Activated naive CD4-positive, alpha-beta T cell treated with anti-CD3 and anti-CD28 coated beads for 36 hours (primary cell): ENCODE results near the gene TAOK3. TPM values are rescaled to one million over a fixed set of nuclear protein-coding genes. Genes with fewer than 3 reads are reported as not detected.

Source experiments
- CTCF ChIA-PET: fragments of 350-600 bp; sonication (Branson Sonifier 250); formaldehyde crosslinking; loops from one replicate; lab custom pipeline; 2021; ENCODE audit warnings: antibody characterized with exemption; lab: Charles Lee
- DNase-seq: peaks from one replicate; pipeline ENCODE4 v3.0.0-alpha.2; 2020
- H3K27ac Mint-ChIP-seq: one replicate; pipeline ENCODE4 v1.8.0; 2021; ENCODE audit warnings: mild to moderate bottlenecking, mixed read lengths
- H3K27me3 Mint-ChIP-seq: one replicate; pipeline ENCODE4 v1.8.0; 2021; ENCODE audit warnings: low read depth, mixed read lengths
- H3K36me3 Mint-ChIP-seq: one replicate; pipeline ENCODE4 v1.8.0; 2021; ENCODE audit warnings: low read depth, mixed read lengths
- H3K4me1 Mint-ChIP-seq: one replicate; pipeline ENCODE4 v1.8.0; 2021; ENCODE audit warnings: low read depth, mixed read lengths
- H3K4me3 Mint-ChIP-seq: one replicate; pipeline ENCODE4 v1.8.0; 2021; ENCODE audit warnings: mild to moderate bottlenecking, moderate library complexity, mixed read lengths
- H3K9me3 Mint-ChIP-seq: one replicate; pipeline ENCODE4 v1.8.0; 2021; ENCODE audit warnings: mixed read lengths
- intact Hi-C: fragments of 100-400 bp; cut with micrococcal nuclease; formaldehyde crosslinking; loops from one replicate; pipeline ENCODE4 v1.15.1; 2023
- total RNA-seq, 2 experiments: library from RNA; stranded (reverse); gene quantifications; one replicate each; pipeline ENCODE4 v1.2.3, GENCODE V29; 2021

Gene TAOK3
- total RNA-seq, 2 experiments from 2014 or later = 49.1 to 49.2 TPM

- CTCF ChIA-PET = interaction anchor here (0.6 to 1.5 kb wide), 3 partner anchors 12 to 192 kb away, joined by 4 to 6 read pairs (median 4); no protein-coding TSS in a partner anchor
- intact Hi-C loops = loop anchor here (5.0 to 10.0 kb wide), 3 partner anchors 64 to 1633 kb away; partner anchors contain the start of gene FBXO21
- peak; percentile 13 for DNase-seq
- H3K27me3 Mint-ChIP-seq = no peaks in the 10 kb centered on the region
- H3K27ac Mint-ChIP-seq = no peak overlapping the region
- no peaks in the 10 kb centered on the region for H3K9me3 Mint-ChIP-seq
- H3K36me3 Mint-ChIP-seq = no peaks in the 10 kb centered on the region
- H3K4me1 Mint-ChIP-seq = peaks cover 36% of the 10 kb centered on the region
- H3K4me3 Mint-ChIP-seq = peak overlapping the region; percentile 95
Observed at GRCh38 chr12:118371321-118372282, 1.1 kb downstream of the TAOK3 start.

GRCh38 chr12:118370601-118371000, 2.1 kb downstream of the TAOK3 start:
- Mint-ChIP-seq H3K27ac (no peak overlapping the region), H3K4me3 (peak overlapping the region; percentile 95), H3K4me1 (peaks cover 31% of the 10 kb centered on the region), H3K36me3 (no peaks in the 10 kb centered on the region), H3K27me3 (no peaks in the 10 kb centered on the region), H3K9me3 (no peaks in the 10 kb centered on the region)
- no peak for DNase-seq
- CTCF ChIA-PET = interaction anchor here (0.6 to 1.5 kb wide), 3 partner anchors 11 to 191 kb away, joined by 4 to 6 read pairs (median 4); no protein-coding TSS in a partner anchor
- intact Hi-C loops = loop anchor here (5.0 to 10.0 kb wide), 3 partner anchors 63 to 1634 kb away; partner anchors contain the start of gene FBXO21

- Mint-ChIP-seq H3K4me3 (no peak overlapping the region), H3K27ac (no peak overlapping the region), H3K9me3 (no peaks in the 10 kb centered on the region), H3K27me3 (no peaks in the 10 kb centered on the region), H3K36me3 (no peaks in the 10 kb centered on the region), H3K4me1 (peaks cover 17% of the 10 kb centered on the region)
- CTCF ChIA-PET = interaction anchor here (0.6 to 1.4 kb wide), 2 partner anchors 186 to 199 kb away, joined by 3 to 4 read pairs; no protein-coding TSS in a partner anchor
- DNase-seq = no peak
- intact Hi-C loops = no loop called here
Observed at GRCh38 chr12:118368821-118369220, 3.9 kb downstream of the TAOK3 start.

GRCh38 chr12:118361889-118362288, 10.8 kb downstream of the TAOK3 start:
- CTCF ChIA-PET = no interaction called here
- H3K36me3 Mint-ChIP-seq = no peaks in the 10 kb centered on the region

GRCh38 chr12:118361092-118361404, 11.7 kb downstream of the TAOK3 start:
- peaks cover 30% of the 10 kb centered on the region for H3K4me1 Mint-ChIP-seq
- H3K27me3 Mint-ChIP-seq = no peaks in the 10 kb centered on the region
- CTCF ChIA-PET = interaction anchor here (0.7 kb wide), 1 partner anchor 93 kb away, joined by 3 read pairs; no protein-coding TSS in a partner anchor
- no peaks in the 10 kb centered on the region for H3K9me3 Mint-ChIP-seq
- no peak overlapping the region for H3K4me3 Mint-ChIP-seq
- H3K36me3 Mint-ChIP-seq = no peaks in the 10 kb centered on the region
- no peak overlapping the region for H3K27ac Mint-ChIP-seq
- no peak for DNase-seq
- intact Hi-C loops = no loop called here

More at GRCh38 chr12:118361889-118362288, 10.8 kb downstream of the TAOK3 start:
- Mint-ChIP-seq H3K27me3 (no peaks in the 10 kb centered on the region), H3K4me1 (peaks cover 22% of the 10 kb centered on the region), H3K27ac (no peak overlapping the region), H3K9me3 (no peaks in the 10 kb centered on the region), H3K4me3 (no peak overlapping the region)
- intact Hi-C loops = no loop called here
- DNase-seq = no peak

GRCh38 chr12:118359541-118359915, 13.2 kb downstream of the TAOK3 start:
- H3K27ac Mint-ChIP-seq = peak overlapping the region; percentile 94
- peak overlapping the region; percentile 85 for H3K4me3 Mint-ChIP-seq
- H3K36me3 Mint-ChIP-seq = peaks cover 3% of the 10 kb centered on the region
- intact Hi-C loops = loop anchor here (1.0 to 5.0 kb wide), 6 partner anchors 14 to 322 kb away; partner anchors contain the start of genes PEBP1 and WSB2
- no peaks in the 10 kb centered on the region for H3K27me3 Mint-ChIP-seq
- CTCF ChIA-PET = interaction anchor here (0.6 to 3.4 kb wide), 4 partner anchors 11 to 1911 kb away, joined by 3 to 38 read pairs (median 4); partner anchors contain the start of gene SUDS3
- DNase-seq = peak; percentile 65
- H3K9me3 Mint-ChIP-seq = peaks cover 1% of the 10 kb centered on the region
- H3K4me1 Mint-ChIP-seq = peaks cover 43% of the 10 kb centered on the region

GRCh38 chr12:118358612-118359540, 13.8 kb downstream of the TAOK3 start:
- H3K4me1 Mint-ChIP-seq = peaks cover 48% of the 10 kb centered on the region
- peaks cover 6% of the 10 kb centered on the region for H3K36me3 Mint-ChIP-seq
- CTCF ChIA-PET = interaction anchor here (0.6 to 3.4 kb wide), 8 partner anchors 12 to 176 kb away, joined by 3 to 38 read pairs (median 4); partner anchors contain the start of gene SUDS3
- peak overlapping the region; percentile 94 for H3K27ac Mint-ChIP-seq
- peak overlapping the region; percentile 85 for H3K4me3 Mint-ChIP-seq
- intact Hi-C loops = loop anchor here (1.0 to 5.0 kb wide), 6 partner anchors 14 to 322 kb away; partner anchors contain the start of genes PEBP1 and WSB2
- no peaks in the 10 kb centered on the region for H3K27me3 Mint-ChIP-seq
- DNase-seq = no peak
- peaks cover 3% of the 10 kb centered on the region for H3K9me3 Mint-ChIP-seq

- no peaks in the 10 kb centered on the region for H3K27me3 Mint-ChIP-seq
- peak overlapping the region; percentile 73 for H3K4me3 Mint-ChIP-seq
- no peak for DNase-seq
- H3K9me3 Mint-ChIP-seq = peaks cover 3% of the 10 kb centered on the region
- H3K27ac Mint-ChIP-seq = peak overlapping the region; percentile 90
- peaks cover 54% of the 10 kb centered on the region for H3K4me1 Mint-ChIP-seq
- CTCF ChIA-PET = interaction anchor here (0.6 to 3.4 kb wide), 8 partner anchors 14 to 175 kb away, joined by 3 to 38 read pairs (median 4); partner anchors contain the start of gene SUDS3
- peaks cover 12% of the 10 kb centered on the region for H3K36me3 Mint-ChIP-seq
- intact Hi-C loops = loop anchor here (5.0 kb wide), 3 partner anchors 221 to 321 kb away; partner anchors contain the start of genes PEBP1 and WSB2
Observed at GRCh38 chr12:118358008-118358359, 14.7 kb downstream of the TAOK3 start.

GRCh38 chr12:118357257-118358007, 15.3 kb downstream of the TAOK3 start:
- peak; percentile 78 for DNase-seq
- peaks cover 55% of the 10 kb centered on the region for H3K4me1 Mint-ChIP-seq
- peak overlapping the region; percentile 90 for H3K27ac Mint-ChIP-seq
- H3K27me3 Mint-ChIP-seq = no peaks in the 10 kb centered on the region
- intact Hi-C loops = loop anchor here (1.0 to 5.0 kb wide), 5 partner anchors 17 to 320 kb away; partner anchors contain the start of genes PEBP1 and WSB2
- H3K36me3 Mint-ChIP-seq = peaks cover 13% of the 10 kb centered on the region
- CTCF ChIA-PET = interaction anchor here (0.8 to 3.4 kb wide), 10 partner anchors 11 to 174 kb away, joined by 3 to 38 read pairs (median 4); partner anchors contain the start of gene SUDS3
- peaks cover 3% of the 10 kb centered on the region for H3K9me3 Mint-ChIP-seq
- peak overlapping the region; percentile 73 for H3K4me3 Mint-ChIP-seq

- intact Hi-C loops = loop anchor here (1.0 to 5.0 kb wide), 5 partner anchors 16 to 320 kb away; partner anchors contain the start of genes PEBP1 and WSB2
- Mint-ChIP-seq H3K36me3 (peaks cover 13% of the 10 kb centered on the region), H3K4me3 (peak overlapping the region; percentile 73), H3K27me3 (no peaks in the 10 kb centered on the region), H3K27ac (peak overlapping the region; percentile 90), H3K9me3 (peaks cover 3% of the 10 kb centered on the region), H3K4me1 (peaks cover 55% of the 10 kb centered on the region)
- DNase-seq = peak; percentile 33
- CTCF ChIA-PET = interaction anchor here (0.6 to 3.4 kb wide), 9 partner anchors 10 to 1704 kb away, joined by 3 to 38 read pairs (median 4); partner anchors contain the start of gene SUDS3
Observed at GRCh38 chr12:118356809-118357256, 15.9 kb downstream of the TAOK3 start.
